HG03108 (cell line): ENCODE measurements around the gene LY9.

Experiments used
- ATAC-seq: cut with Tn5 transposase; IDR thresholded peaks from one replicate; pipeline ENCODE4 v1.9.1; 2021; ENCODE audit warnings: moderate library complexity; ENCODE audit not compliant: unreplicated experiment

Gene LY9

DNA sequence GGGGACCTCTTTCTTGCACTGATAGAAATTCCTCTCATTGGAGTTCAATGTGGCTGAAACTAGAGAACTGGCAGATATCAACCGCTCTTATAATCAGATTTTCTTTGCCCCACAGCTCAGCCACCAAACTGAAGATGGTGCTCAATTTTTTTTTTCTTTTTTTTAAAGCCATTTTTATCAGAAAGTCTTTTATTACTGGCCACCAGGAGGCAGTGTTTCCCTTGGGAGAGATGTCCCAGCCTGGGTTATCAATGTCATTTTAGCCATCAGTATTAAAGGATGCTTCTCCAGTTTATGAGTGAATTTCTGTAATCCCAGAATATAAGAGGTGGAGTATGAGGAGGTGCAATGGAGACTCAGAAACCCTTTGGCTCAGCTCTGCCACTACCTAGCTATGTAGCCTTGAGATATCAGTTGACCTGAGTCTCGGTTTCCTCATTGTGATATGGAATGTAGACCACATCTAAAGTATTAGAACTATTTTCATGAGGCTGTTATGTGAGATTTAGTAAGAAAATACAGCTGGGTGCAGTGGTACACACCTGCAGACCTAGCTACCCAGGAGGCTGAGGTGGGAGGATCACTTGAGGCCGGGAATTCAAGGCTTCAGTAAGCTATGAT, 39.1 kb downstream of the LY9 start:
- no peak for ATAC-seq

DNA sequence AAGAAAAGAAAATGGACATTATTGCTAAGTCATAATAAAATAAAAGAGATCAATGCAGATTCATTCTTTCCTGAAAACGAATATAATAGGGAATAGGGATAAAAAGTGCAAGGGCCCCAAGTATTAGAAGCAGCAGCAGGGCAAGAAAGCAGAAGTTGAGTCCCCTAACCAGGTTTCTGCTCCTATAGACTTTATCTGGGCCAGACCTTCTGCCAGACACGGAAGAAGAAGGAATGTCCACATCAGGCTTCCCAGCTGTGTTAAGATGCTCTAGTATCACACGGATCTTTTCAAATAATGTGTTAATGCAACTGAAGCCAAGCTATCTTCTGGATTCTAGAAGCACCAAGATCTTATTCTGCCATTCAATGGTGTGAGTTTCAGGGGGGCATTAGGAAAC, 39.8 kb downstream of the LY9 start:
- no peak for ATAC-seq

DNA sequence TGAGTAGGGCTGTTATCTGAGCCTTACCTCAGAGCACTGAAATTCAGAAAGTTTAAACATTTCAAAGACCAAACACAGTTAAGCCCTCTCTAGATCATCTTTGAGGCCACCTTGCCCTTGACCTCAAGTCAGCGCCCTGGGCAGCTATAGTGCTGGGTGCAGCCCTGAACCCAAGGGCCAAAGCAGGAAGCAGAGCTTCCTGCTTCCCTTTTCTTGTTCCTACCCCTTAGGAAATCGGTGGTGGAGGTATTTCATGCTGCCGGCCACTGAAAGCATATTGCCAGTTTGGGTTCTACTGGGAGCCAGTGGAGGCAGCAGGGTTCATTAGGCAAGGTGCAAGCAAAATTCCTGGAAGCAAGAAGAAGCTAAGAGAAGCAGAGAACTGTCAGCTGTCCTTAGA, 40.6 kb downstream of the LY9 start:
- no peak for ATAC-seq

DNA sequence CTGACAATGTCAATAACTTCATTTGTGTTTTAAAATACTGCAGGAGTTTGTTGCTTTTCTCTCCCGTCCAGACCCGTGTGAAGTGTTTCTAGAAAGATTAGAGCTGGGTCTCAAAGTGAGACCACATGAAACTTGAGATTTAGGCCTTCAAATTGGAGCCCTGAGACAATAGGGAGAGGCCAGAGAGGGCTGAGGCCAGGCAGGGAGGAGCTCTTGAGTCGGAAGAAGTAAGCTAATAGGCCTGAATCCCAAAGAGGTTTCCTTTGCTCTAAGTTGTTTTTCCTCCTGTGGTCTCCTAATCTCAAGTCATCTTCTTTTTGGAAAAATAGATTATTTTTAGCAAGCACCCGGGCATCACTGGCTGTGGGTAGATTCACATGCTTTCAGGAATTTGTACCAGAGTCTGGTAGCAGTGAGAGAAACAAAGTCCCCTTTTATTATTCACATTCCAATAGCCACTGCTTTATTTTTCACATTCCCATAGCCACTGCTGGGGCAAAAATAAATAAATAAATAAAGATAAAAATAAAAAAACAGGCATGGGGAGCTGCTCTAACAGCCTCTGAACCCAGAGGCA, 41.1 kb downstream of the LY9 start:
- no peak for ATAC-seq

DNA sequence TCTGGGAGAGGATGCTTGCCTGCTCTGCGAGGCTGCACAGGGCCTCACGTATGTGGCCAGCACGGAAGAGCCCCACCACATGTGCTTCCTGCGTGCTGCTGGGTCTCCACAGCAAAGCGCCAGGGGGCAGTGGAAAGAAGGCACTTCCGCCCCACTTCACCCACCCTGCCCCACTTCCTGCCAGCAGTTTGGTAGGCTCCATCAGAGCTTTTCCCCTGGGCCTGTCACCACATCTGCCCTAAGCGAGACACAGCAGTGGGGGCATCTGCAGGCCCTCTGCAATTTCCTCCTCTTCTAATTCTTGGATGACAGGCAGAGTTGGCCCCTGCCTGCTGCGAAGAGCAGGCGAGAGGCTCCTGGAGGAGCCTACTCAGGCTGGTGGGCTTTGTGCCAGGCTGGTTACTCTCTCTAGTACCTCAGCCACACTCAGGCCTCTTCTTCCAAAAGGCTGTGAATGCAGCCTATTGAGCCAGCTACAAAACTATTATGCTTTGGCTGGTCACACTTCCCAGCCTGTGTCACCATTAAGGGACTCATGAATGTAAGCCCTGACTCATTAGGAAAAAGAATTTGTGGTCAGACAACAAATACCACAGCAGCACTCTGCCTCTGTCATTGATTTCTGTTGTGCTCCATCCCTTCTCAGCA, 41.7 kb downstream of the LY9 start:
- peak; percentile 78 for ATAC-seq

DNA sequence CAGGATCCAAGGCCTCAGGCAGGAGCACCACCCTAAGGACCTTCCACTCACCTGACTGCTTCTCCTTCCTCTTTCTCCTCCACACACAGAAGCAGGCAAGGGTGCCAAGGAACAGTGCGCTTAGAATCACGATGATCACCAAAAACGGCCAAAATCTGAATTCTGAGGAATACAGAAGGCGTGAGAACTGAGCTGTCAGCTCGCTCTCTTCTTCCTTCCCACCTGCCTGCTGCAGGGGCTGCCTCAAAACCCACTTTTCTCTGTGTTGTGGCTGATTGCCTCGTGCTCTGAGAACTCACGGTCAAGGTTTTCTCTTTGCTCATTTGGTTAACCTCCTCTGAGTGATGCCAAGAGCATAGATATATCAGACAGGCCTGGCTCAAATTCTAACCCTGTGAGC, 42.9 kb downstream of the LY9 start:
- ATAC-seq, result no peak

DNA sequence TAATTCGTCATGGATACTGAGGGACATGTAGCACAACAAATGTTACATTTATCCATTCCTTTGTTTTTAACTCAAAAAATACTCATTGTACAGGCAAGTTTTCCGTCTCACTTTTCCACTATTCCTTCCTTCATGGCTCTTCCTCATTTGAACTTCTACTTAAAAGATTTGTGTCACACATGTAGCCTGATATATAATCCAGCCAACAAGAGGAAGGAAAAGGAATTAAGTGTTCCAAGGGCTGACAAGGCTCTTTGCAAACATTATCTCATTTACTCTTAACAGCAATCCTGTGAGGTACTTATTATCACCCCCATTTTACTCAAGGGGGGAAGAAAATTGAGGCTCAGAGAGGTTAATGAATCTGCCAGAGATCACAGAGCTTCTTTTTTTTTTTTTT, 43.8 kb downstream of the LY9 start:
- ATAC-seq, result no peak

DNA sequence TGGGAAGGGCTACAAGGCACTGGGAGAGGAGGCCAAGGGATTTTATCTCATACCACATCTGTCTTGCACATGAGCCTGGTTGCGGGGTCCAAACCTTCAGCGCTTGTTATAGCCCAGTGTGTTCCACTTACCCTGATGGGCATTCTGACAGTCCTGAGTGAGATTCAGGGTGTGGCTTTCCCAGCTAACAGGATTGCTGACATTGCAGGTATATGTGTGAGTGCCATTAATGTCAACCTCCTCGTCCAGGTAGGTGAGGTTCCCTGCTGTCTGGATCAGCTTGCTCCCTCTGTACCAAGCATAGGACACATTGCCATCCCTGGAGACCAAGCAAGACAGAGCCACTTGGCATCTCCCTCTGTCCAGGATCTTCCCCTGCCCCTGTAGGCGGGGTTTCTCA, 45.1 kb downstream of the LY9 start:
- no peak for ATAC-seq

DNA sequence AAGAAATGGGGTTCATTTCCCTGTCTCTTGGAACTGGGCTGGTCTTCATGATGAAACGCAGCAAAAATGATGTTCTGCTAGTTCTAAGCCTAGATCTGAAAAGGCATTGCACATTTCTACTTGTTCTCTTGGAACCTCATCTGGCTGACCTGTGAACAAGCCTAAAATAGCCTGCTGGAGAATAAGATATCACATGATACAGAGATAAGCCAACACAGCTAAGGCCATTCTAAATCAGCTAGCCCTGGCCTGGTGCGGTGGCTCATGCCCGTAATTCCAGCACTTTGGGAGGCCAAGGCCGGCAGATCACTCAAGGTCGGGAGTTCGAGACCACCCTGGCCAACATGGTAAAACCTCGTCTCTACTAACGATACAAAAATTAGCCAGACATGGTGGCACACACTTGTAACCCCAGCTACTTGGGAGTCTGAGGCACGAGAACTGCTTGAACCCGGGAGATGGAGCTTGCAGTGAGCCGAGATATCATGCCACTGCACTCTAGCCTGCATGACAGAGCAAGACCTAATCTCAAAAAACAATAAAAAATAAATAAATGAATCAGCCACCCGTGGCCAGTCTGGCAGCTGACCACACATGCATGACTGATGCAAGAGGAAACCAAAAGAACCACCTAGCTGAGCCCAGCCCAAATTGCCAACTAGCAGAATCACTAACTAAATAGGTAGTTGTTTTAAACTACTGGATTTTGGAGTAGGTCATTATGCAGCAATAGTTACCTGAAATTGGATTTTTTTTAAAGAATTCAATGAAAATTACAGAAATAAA, 48.7 kb downstream of the LY9 start:
- no peak for ATAC-seq

DNA sequence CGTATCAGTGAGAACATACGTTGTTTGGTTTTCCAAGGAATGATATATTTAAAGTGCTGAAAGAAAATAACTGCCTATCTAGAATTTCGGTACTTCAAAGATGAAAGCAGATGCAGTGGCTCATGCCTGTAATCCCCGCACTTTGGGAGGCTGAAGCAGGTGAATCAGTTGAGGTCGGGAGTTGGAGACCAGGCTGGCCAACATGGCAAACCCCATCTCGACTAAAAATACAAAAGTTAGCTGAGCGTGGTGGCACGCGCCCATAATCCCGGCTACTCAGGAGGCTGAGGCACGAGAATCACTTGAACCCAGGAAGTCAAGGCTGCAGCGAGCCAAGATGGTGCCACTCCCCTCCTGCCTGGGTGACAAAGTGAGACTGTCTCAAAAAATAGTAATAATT, 50.3 kb downstream of the LY9 start:
- ATAC-seq, result no peak

DNA sequence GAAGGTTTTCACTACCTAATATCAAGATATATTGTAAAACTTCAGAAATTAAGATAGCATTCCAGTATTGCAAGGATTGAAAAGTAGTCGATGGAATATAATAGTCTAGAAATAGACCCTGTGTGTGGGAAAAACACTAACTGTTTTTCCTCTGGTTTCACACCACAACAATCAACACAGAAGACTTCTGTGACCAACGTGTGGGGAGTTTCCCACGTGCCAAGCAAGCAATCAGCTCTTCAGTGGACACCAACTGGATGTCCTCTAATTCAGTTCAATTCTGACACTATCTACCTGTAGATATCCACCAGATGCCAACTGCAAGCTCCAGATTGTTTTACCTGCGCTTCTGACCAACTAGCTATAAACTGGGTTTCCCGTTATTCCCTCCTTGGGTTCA, 54.6 kb downstream of the LY9 start:
- ATAC-seq, result no peak

DNA sequence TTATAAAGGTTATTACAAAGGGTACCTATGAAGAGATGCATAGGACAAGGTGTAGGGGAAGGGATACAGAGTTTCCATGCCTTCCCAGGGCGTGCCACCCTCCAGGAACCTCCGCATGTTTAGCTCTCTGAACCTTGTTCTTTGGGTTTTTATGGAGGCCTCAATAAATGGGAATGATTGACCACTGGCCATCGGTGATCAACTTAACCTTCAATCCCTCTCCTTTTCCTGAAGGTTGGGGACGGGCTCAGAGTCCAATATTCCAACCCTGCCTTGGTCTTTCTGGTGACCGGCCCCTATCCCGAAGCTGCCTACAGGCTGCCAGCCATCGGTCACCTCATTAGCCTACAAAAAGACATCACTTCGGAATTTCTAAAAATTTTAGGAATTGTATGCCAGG, 55.0 kb downstream of the LY9 start:
- no peak for ATAC-seq

DNA sequence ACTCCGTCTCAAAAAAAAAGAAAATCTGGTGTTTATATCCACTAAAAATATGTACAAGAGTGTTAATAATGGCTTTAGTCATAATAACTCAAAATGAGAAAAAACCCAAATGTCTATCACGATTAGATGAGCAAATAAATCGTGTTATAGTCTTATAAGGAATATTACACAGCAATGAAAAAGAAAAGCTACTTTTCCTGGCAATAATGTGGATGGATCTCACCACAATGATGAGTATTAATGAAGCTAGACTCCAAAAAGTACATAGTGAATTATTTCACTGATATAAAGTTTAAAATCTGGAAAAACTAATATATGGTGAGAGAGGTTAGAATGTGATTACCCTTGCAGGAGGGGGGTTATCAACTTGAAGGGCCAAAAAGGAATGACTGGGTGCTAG, 57.0 kb downstream of the LY9 start:
- ATAC-seq, result no peak

DNA sequence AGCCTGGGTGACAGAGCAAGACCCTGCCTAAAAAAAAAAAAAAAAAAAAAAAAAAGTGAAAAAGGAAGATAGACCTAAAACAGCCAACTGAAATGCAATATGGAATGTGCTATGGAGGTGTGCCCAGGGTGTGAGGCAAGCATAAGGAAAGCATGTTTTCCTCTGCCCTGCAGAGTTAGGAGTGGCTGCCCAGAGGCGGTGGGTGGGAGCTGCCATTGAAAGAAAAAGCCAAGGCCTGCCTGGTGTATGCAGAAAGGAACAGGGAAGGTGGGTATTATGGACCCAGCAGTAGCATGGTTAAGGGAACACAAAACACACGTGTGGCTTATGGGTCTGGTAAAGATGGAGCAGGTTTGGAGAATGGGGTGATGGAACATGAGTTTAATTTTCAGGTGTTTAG, 57.8 kb downstream of the LY9 start:
- ATAC-seq, result no peak

DNA sequence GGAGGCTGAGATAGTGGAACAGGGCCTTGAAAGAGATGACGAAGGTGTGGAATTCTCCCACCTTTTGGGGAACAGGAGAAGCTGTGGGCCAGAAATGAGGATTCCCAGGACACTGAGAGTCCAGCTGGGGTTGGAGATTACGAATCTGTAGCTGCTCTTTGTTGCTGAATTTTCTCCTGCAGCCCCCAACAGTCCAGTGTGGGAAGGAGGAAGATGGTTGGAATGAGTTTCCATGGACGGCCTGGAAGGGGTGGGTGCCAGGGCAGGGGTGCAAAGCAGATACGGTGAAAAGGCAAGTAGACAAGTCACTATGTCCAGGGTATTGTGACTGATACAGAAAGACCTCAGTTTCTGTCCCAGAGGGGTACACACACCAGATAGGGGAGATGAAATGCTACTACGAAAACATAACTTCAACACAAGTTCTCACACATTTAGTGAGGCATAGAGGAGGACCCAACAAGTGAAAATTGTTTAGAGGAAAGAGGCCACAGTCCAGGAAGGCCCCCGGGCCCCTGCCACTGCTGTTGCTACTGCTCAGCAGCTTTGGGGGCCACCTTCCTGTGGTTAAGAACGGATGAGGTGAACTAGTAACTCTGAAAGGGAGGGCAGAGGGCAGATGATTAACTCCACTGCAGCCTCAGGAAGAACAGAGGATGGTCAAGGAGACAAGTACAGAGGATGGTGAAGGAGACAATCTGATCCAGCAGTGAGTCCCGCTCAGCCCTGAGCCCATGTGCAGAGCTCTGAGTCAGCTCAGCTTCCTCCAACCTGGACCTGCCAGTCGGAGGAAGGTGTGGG, 59.4 kb downstream of the LY9 start:
- ATAC-seq, result peak; percentile 85

DNA sequence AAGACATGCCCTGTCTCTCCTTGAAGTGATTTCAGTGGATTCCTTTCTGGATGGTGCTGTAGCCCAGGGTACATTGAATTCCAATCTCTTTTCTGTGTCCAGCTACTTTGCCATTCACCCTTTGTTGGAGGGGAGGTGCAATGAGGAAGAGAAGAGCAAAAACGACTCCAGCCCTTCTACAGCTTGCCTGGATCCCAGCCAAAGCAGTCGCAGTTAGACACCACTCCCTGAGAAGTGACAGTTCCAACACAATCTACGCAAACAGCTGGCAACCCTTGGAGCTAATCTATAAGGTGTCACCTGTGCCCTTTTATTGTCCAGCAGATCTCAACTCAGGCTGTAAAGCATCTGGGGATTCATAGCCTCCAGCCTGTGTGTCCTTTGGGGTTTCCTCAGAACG, 62.1 kb downstream of the LY9 start:
- ATAC-seq, result no peak

DNA sequence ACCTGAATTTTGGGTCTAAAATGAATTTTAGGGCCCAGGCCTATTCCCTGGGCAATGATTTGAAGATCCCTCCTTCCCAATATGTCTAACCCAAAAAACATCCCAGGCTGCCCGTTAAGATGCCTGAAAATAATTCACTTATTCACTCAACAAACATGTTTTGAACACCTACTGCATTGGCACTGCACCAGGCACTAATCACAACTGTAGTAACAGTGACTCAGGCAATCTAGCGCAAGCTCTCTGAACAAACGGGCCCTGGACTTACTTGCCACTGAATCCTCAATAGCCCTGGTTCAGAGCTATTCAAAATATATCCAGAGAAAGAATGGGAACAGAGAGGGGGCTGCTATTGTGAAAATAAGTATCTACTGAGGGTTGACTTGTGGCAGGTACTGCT, 62.5 kb downstream of the LY9 start:
- no peak for ATAC-seq

DNA sequence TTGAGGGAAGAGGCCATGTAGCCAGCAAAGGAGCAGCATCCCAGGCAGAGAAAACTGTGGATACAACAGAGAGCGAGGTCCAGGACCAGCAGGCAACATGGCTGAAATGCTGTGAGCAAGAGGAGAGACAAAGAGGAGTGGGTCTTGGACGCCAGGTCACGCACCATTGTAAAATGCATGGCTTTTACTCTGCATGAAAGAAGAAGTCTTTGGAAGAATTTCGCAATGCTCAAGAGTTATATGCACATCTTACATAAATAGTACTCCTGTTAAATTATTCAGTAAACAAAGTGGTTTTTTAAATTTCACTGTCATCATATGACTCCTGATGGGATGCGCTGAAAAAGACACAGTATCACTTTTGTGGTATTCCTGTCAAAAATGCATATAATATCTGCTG, 63.2 kb downstream of the LY9 start:
- ATAC-seq, result no peak

DNA sequence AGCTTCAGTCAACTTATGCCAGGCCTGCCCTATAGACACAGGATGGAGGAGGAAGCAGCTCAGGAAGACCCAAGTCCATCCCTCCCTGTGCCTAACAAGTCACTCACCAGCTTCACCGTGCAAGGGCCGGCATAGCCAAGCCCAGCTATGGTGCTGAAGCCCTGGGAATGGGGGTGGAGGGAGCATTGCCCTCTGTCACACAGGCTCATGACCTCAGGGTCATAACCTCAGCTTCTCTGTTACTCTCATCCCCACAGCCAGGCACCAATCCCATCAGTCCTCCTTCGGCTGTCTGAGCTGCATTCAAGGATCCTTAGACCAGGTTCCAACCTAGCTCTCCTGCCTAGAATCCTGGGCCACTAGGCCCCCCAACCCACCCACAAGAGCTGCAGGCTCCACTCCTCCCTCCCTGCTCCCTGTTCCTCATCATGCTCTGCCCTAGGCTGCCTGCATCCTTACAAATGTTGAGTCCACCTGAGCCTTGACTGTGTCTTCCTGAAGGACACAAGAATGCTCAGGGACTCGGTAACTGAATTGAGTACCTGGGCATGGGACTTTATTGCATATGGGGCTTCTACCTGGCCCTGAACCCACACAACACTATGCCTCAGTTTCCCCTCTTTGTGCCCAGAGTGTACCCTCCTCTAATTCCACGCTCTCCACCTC, 65.0 kb downstream of the LY9 start:
- ATAC-seq, result no peak

DNA sequence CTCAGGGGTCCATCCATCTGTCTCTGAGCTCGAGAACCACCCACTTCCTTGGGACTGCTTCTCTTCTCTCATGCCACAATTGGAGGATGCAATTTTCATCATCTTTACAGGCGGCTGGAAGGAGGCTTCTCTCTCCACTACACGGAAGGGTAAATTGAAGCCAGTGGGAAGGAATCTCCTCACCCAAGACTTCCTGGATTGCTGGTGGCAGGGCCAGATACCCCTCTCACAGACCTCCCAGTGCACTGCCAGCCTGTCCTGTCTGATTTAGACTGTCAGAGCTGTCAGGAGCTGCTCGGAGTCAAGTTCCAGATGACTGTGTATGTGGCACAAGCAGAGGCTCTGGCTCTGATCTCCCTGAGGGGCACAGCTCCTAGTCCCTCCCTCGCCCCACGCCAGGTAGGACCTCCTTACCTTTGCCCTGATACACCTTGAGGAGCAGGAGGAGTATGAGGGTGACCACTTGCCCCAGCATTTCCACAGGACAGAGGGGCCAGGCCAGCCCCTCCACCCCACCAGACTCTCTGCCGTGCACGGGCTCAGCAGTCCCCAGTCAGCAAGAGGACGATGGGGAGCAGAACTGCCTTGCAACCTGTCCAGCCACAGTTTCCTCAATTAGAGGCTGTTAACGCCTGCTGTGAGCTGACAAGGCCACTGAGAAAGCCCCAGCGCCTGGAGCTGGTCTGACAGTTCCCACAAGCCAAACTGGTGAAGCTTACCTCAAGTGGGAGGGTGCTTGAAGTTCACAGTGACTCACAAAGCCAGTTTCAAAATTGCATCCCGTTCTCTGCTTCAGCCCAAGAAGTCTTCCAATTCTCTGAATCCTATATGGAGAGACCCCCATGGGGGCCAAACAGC, 66.5 kb downstream of the LY9 start, which contains the start of gene CD244:
Gene CD244 (minus strand): TSS at position 685 of the 858 bp plus-strand sequence. CDS start 210 bp downstream, at position 475.
- peak; percentile 68 for ATAC-seq
